HG03097 (cell line): Measurements from ENCODE around the gene PTPRN2.
"Not testable (repeated sequence)": the region's sequence is repeated elsewhere in the genome, so short reads cannot be mapped to it uniquely, and the experiment has no call there.

Source experiments
- ATAC-seq: cut with Tn5 transposase; IDR thresholded peaks from one replicate; pipeline ENCODE4 v1.9.1; 2021; ENCODE audit not compliant: unreplicated experiment, low FRiP score

Gene PTPRN2

GRCh38 chr7:158295966-158296797 lies 291.4 kb downstream of the PTPRN2 start:
- ATAC-seq, result no peak

- ATAC-seq, result not testable (repeated sequence)
Observed at GRCh38 chr7:158294468-158295215, 293.0 kb downstream of the PTPRN2 start.

DNA sequence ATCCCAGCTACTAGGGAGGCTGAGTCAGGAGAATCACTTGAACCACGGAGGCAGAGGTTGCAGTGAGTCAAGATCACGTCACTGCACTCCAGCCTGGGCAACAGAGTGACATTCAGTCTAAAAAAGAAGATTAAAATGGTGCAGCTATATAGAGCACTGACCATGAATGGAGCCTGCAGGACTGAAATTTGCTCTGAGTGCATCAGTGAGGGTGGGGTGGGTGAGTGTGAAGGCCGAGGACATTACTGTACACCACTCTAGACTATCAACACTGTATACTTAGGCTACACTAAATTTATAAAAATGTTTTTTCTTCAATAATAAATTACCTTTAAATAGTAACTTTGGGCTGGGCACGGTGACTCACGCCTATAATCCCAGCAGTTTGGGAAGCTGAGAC lies 294.7 kb downstream of the PTPRN2 start:
- ATAC-seq, result no peak

DNA sequence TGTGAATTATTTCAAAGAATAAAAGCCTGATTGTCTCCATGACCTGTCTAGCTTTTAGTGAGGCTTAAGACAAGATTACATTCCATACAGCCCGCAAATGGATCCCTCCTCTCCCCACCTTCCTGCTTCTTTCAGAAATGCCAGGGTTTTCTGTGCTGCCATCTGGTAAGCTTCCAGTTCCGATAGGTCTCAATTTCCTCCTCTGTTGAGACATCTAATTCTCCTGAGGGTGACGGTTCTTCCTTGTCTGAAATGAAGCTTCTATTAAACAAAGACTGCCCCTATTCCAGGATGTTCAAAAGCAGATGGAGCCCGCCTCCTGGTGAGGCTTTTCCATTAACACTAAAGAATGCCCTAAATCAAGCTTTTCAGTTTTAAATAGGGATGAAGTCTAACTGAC lies 295.6 kb downstream of the PTPRN2 start:
- no peak for ATAC-seq

DNA sequence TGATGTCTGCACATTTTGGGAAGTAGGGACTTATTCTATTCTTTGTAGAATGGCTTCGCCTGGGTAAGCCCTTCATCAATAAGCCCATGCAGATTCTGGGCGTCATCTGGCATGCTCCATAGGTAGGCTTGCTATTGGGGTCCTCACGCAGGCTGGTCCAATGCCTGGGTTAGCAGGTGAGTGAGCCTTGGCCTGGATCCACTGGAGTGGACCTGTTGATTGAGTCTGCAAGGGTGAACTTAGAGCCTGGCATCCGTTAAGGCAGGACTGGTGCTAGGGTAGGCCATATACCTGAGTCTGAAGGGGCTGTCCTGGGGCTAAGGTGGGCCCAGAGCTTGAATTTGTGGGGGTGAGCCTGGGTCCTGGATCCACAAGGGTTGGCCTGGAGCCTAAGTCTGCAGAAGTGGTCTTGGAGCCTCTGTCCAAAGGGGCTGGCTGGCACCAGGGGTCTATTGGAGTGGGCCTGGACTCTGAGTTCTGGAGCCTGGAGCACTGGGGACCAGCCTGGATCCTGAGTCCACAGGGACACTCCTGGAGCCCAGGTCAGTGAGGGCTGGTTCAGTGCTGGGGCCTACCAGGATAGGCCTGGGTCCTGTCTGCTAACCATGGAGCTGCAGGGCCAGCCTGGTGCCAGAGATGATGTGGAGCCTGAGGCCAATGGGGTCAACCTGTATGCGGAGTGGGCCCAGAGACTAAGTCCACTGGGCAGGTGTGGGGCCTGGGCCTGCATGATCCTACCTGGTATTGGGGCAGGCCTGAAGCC lies 297.7 kb downstream of the PTPRN2 start:
- ATAC-seq, result no peak

DNA sequence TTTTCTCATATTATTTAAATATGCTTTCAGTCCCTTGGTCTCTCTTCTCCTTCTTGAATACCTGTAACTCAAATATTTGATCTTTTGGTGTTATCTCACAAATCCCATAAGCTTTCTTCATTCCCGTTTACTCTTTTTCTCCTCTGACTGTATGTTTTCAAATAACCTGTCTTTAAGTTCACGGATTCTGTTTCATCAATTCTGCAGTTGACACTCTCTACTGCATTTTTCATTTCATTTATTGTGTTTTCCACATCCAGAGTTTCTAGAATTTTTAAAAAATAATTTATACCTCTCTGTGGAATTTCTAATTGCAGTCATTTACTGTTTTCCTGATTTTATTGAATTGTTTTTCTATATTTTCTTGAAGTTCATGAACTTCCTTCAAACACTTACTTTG lies 298.4 kb downstream of the PTPRN2 start:
- ATAC-seq, result no peak

GRCh38 chr7:158286210-158286609 lies 301.4 kb downstream of the PTPRN2 start:
- no peak for ATAC-seq

DNA sequence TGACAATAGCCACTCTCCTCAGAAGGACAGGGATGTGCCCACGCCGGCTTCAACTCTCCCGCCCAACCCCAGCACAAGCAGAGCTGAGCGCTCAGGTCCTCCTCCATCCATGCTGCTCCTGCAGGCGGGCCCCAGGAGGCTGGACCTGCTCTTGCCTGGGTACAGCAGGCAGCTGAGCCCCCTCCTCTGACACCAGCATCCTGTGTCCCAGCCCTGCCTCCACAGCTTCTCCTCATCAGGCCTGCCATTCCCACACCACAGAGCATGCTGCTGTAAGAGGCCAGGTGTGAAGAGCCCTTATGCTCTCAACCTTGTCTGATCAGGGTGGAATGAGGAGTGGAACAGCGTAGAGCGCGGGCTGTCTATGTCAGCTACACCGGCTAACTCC lies 302.2 kb downstream of the PTPRN2 start:
- ATAC-seq, result no peak

DNA sequence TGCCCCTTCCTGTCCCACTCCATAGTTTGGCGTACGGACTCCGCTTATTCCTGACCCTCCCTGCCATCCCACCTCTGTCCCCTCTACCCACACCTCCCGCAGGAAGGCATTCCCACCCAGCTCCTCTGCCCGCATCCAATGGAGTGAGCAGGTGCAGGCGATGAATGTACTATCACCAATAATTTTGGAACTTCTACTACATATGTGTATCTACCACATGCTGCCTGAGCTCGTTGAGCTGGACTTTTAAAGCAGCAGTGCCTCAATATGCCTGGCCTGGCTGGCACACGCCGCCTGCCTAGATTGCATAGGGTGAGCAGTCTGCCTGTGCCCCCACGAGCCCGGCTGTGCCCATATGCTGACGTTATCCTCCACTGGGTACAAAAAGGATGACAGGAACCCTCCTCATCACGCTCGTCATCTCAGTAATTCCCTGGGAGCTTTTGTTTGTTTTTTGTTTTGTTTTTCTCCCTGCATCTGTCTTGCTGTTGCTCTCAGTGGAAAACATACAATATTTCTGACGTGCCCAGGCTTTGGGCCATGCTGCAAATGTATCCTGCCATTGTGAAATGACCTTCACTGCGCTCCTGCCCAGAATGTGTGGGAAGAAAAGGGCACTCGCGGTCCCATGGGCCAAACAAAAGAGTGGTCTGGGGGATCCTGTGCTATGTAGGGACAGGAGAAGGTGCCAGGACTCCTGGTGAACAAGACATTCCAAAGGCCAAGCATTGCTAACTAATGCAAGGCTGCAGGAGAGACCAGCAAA lies 302.8 kb downstream of the PTPRN2 start:
- no peak for ATAC-seq

DNA sequence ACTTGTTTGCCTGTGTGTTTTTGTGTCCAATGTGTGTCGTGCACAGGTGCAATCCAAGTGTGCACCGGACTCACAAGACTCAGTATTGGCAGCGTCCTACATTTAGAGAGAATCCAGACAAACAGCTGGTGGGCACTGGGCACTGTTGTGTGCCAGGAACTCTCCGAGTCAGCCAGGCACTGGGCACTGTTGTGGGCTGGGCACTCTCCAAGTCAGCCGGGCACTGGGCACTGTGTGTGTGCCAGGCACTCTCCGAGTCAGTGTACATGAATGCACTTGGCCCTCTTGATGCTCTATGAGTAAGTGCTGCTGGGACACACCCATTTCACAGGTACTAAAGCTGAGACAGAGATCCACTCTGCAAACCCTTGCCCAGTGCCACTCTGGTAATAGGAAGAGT lies 303.5 kb downstream of the PTPRN2 start:
- no peak for ATAC-seq

- ATAC-seq, result no peak
Observed at GRCh38 chr7:158283016-158283974, 304.3 kb downstream of the PTPRN2 start.

DNA sequence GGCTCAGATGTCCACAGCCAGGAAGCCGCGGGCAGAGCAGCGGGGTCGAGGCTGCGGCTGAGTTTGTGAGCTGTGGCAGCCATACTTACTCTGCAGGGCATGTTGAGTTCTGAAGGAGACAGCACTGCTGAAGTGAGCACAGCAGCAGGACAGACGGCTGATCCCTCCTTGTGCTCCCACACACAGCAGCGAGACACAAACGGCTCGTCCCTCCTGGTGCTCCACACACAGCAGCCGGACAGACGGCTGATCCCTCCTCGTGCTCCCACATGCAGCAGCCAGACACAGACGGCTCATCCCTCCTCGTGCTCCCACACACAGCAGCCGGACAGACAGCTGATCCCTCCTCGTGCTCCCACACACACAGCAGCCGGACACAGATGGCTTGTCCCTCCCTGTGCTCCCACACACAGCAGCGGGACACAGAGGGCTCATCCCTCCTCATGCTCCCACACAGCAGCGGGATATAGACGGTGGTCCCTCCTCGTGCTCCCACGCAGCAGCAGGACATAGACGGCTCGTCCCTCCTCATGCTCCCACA lies 305.1 kb downstream of the PTPRN2 start:
- ATAC-seq, result no peak

DNA sequence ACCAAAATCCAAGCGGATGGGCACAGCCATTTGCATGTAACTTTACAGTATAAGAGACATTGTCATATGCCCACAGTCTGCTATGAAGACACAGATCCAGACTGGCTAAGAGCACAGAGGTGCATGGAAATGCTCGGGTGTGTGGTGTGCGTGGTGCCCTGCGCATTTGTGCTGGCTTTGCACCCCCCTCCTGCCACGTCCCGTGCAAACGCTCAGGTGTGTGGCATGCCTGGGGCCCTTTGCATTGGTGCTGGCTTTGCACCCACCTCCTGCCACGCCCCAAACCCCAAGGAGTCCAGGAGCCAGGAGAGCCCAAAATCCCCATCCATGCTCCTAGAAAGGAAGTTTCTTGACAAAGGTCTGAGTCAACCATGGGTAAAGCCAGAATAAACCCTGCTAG lies 306.2 kb downstream of the PTPRN2 start:
- ATAC-seq, result no peak

GRCh38 chr7:158280448-158281144 lies 307.0 kb downstream of the PTPRN2 start:
- ATAC-seq, result no peak

DNA sequence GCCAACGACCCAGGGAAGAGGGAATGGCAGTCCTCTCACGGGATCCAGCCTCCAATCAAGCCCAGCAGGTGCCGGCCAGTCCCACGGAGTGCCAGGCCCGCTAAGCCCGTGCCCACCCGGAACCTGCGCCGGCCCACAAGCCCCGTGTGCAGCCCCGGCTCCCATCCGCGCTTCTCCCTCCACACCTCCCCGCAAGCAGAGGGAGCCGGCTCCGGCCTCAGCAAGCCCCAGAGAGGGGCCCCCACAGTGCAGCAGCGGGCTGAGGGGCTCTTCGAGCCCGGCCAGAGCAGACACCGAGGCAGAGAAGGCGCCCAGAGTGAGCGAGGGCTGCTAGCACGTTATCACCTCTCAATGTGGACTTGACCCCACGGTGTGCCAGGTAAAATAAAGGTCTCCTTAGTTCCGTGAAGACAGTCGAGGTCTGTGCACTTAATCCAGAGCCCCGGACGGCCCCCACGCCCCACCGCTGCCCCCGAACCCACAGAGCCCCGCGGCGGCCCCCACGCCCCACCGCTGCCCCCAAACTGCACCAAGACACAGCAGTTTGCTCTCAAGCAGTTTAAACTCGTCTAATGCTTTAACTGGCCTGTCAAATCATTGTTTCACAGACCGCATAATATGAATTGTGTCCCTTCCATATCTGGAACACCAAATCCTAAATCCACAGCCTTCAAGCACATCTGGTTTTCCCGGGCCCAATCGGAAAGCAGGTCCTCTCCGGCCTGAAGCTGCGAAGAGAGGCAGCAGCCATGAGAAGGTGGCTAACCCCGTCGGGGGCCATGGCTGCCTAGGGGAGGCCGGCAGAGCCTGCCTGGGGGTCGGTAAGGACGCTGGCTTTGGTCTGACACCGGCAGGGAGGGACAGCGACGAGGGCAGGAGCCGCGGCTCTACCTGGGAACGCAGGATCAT lies 307.8 kb downstream of the PTPRN2 start:
- no peak for ATAC-seq

DNA sequence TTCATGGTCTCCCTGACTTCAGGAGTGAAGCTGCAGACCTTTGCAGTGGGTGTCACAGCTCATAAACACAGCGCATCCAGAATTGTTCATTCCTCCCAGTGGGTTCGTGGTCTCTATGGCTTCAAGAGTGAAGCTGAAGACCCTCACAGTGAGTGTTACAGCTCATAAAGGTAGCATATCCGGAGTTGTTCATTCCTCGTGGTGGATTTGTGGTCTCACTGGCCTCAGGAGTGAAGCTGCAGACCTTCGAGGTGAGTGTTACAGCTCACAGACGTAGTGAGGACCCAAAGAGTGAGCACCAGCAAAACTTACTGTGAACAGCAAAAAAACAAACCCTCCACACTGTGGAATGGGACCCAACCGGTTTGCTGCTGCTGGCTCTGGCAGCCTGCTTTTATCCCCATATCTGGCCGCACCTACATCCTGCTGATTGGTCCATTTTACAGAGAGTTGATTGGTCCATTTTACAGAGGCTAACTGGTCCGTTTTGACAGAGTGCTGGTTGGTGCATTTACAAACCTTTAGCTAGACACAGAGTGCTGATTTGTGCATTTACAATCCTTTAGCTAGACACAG lies 308.8 kb downstream of the PTPRN2 start:
- ATAC-seq, result no peak
